Lower lobe of right lung (tissue), 2 donors: ENCODE results near the gene WAPL. TPM values are rescaled to one million over a fixed set of nuclear protein-coding genes. Genes with fewer than 3 reads are reported as not detected.
A peak's percentile ranks its signal among the peaks of the same experiment; 100 is the strongest.

Source experiments
- ATAC-seq, 2 donors: fragments of 200-7000 bp; cut with Tn5 transposase; one replicate each; pipeline ENCODE4 v1.9.1; 2020 to 2022; ENCODE audit warnings: mild to moderate bottlenecking in 2 of 2, moderate library complexity in 2 of 2
- DNase-seq: peaks from one replicate; pipeline ENCODE4 v3.0.0-alpha.2; 2020
- H3K27ac ChIP-seq: fragments of 200-600 bp; one replicate; pipeline ENCODE4 v1.8.0; 2022
- H3K27me3 ChIP-seq: fragments of 200-600 bp; one replicate; pipeline ENCODE4 v1.8.0; 2022; ENCODE audit warnings: low read depth
- H3K36me3 ChIP-seq: fragments of 200-600 bp; one replicate; pipeline ENCODE4 v1.8.0; 2022; ENCODE audit warnings: mild to moderate bottlenecking
- H3K4me1 ChIP-seq: fragments of 200-600 bp; one replicate; pipeline ENCODE4 v1.8.0; 2022
- H3K4me3 ChIP-seq: fragments of 200-600 bp; one replicate; pipeline ENCODE4 v1.8.0; 2022; ENCODE audit warnings: mild to moderate bottlenecking
- H3K9me3 ChIP-seq: fragments of 200-600 bp; one replicate; pipeline ENCODE4 v1.8.0; 2022
- intact Hi-C: fragments of 100-400 bp; cut with DNase I; formaldehyde crosslinking; loops from one replicate; pipeline ENCODE4 v1.11.0; 2022
- total RNA-seq: library from RNA; stranded (reverse); fragmentation: NEBNext Ultra II Directional; extraction: Animal tissue kit (Norgen Biotek cat#: 25700); gene quantifications from one replicate; pipeline ENCODE4 v1.2.1, GENCODE V29; 2021
- TF ChIP-seq, protein P1 (sequence below): fragments of 200-600 bp; IDR thresholded peaks from one replicate; pipeline ENCODE4 v1.8.0; 2022; ENCODE audit warnings: antibody characterized with exemption, mild to moderate bottlenecking
- donor health status: DM: no; HTN: yes; CAD: no; lungs with severe emphysema.

WAPL gene
- total RNA-seq, 1 donor from 2014 or later: 38.2 TPM

- ATAC-seq: no peak
- intact Hi-C loops: no loop called here
- Histone ChIP-seq H3K36me3 (peaks cover 55% of the 10 kb centered on the region), H3K27me3 (no peaks in the 10 kb centered on the region), H3K9me3 (no peaks in the 10 kb centered on the region), H3K4me3 (no peak overlapping the region), H3K4me1 (no peaks in the 10 kb centered on the region), H3K27ac (no peak overlapping the region)
- no peak for DNase-seq
- TF ChIP-seq, protein P1, sequence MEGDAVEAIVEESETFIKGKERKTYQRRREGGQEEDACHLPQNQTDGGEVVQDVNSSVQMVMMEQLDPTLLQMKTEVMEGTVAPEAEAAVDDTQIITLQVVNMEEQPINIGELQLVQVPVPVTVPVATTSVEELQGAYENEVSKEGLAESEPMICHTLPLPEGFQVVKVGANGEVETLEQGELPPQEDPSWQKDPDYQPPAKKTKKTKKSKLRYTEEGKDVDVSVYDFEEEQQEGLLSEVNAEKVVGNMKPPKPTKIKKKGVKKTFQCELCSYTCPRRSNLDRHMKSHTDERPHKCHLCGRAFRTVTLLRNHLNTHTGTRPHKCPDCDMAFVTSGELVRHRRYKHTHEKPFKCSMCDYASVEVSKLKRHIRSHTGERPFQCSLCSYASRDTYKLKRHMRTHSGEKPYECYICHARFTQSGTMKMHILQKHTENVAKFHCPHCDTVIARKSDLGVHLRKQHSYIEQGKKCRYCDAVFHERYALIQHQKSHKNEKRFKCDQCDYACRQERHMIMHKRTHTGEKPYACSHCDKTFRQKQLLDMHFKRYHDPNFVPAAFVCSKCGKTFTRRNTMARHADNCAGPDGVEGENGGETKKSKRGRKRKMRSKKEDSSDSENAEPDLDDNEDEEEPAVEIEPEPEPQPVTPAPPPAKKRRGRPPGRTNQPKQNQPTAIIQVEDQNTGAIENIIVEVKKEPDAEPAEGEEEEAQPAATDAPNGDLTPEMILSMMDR: no peak
These were observed 41.0 kb downstream of the WAPL start for GRCh38 chr10:86480571-86480970.

DNA sequence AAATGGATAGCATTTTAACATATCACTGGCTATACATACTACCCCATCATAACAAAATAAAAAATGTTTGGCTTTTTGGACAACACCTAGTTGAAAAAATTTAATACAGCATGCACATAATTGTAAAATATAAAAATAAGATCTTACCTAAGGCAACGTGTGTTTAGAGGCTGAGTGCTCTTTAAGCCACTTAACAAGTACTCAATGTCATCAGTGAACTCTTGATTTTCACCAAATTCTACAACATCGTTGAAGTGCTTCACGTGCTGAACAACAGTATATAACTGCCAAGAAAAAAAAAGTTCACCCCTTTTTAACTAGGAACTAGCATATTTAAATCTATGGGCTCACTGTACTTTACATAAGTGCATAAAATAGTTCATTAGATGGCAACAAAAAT is 49.5 kb downstream of the WAPL start:
- Histone ChIP-seq H3K36me3 (peaks cover 90% of the 10 kb centered on the region), H3K27ac (no peak overlapping the region), H3K9me3 (no peaks in the 10 kb centered on the region), H3K4me1 (no peaks in the 10 kb centered on the region), H3K27me3 (no peaks in the 10 kb centered on the region), H3K4me3 (no peak overlapping the region)
- ATAC-seq (peak in 1 of 2 donors; percentile 49), DNase-seq (no peak)
- TF ChIP-seq, protein P1: no peak
- intact Hi-C loops: no loop called here

GRCh38 chr10:86461963-86462804 is 59.4 kb downstream of the WAPL start:
- Histone ChIP-seq H3K36me3 (peaks cover 96% of the 10 kb centered on the region), H3K4me3 (no peak overlapping the region), H3K27ac (no peak overlapping the region), H3K27me3 (no peaks in the 10 kb centered on the region), H3K9me3 (no peaks in the 10 kb centered on the region), H3K4me1 (no peaks in the 10 kb centered on the region)
- intact Hi-C loops: no loop called here
- TF ChIP-seq, protein P1: no peak
- no peak for DNase-seq
- no peak for ATAC-seq

DNA sequence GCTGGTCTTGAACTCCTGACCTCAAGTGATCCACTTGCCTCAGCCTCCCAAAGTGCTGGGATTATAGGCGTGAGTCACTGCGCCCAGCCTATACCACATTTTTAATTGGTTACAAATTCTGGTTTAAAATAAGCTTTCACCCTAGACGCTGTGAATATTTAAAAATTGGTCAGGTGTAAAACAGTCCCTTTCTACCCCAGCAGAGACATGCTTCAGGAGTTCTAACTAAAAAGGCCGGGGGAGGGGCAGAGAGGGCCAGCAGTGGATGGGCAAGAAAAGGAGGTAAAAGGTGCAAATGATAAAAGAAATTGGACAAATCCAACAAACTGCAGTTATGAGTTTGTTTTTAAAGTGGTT is 70.0 kb downstream of the WAPL start:
- Histone ChIP-seq H3K4me3 (no peak overlapping the region), H3K27ac (no peak overlapping the region), H3K27me3 (no peaks in the 10 kb centered on the region), H3K9me3 (no peaks in the 10 kb centered on the region), H3K36me3 (peaks cover 93% of the 10 kb centered on the region), H3K4me1 (peaks cover 8% of the 10 kb centered on the region)
- TF ChIP-seq, protein P1: no peak
- intact Hi-C loops: no loop called here
- no peak for ATAC-seq
- no peak for DNase-seq

DNA sequence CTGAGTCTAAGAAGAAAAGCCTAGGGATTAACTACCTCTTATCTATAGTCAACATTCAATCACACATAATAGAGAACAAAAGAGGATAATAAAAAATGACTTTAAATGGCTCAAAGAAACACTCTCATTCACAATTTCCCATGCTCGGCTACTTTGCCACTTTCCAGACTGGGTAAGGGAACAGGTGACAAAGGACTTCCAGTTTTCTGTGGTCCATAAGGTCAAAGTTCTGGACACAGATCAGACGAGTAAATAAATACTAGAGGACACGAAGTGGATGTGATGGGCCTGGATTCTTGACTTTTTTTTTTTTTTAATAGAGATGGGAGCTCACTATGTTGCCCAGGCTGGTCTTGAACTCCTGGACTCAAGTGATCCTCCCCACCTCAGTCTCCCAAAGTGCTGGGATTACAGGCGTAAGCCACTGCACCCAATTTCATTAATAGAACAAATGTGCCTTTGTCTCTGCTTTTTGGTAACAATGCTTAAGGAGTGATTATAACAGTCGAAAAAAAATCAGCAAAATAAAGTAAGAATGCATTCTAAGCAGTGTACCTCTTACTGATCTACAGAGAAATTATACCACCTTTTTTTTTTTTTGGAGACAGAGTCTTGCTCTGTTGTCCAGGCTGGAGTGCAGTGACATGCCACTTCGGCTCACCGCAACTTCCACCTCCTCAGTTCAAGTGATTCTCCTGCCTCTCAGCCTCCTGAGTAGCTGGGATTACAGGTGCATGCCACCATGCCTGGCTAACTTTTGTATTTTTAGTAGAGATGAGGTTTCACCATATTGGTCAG is 70.6 kb downstream of the WAPL start:
- intact Hi-C loops: no loop called here
- Histone ChIP-seq H3K9me3 (no peaks in the 10 kb centered on the region), H3K36me3 (peaks cover 93% of the 10 kb centered on the region), H3K4me3 (no peak overlapping the region), H3K27me3 (no peaks in the 10 kb centered on the region), H3K27ac (no peak overlapping the region), H3K4me1 (peaks cover 8% of the 10 kb centered on the region)
- TF ChIP-seq, protein P1: no peak
- DNase-seq: no peak
- ATAC-seq: no peak
